Activated CD8-positive, alpha-beta memory T cell treated with anti-CD3 and anti-CD28 coated beads for 1 hour (primary cell): ENCODE results near the gene MCM10.
"Not testable (repeated sequence)": the region's sequence is repeated elsewhere in the genome, so short reads cannot be mapped to it uniquely, and the experiment has no call there.

Experiments used
- DNase-seq, 2 donors: peaks; one replicate each; pipeline ENCODE4 v3.0.0-alpha.2; 2020; ENCODE audit warnings: low read depth in 1 of 2; ENCODE audit errors: extremely low read depth in 1 of 2

MCM10 gene

DNA sequence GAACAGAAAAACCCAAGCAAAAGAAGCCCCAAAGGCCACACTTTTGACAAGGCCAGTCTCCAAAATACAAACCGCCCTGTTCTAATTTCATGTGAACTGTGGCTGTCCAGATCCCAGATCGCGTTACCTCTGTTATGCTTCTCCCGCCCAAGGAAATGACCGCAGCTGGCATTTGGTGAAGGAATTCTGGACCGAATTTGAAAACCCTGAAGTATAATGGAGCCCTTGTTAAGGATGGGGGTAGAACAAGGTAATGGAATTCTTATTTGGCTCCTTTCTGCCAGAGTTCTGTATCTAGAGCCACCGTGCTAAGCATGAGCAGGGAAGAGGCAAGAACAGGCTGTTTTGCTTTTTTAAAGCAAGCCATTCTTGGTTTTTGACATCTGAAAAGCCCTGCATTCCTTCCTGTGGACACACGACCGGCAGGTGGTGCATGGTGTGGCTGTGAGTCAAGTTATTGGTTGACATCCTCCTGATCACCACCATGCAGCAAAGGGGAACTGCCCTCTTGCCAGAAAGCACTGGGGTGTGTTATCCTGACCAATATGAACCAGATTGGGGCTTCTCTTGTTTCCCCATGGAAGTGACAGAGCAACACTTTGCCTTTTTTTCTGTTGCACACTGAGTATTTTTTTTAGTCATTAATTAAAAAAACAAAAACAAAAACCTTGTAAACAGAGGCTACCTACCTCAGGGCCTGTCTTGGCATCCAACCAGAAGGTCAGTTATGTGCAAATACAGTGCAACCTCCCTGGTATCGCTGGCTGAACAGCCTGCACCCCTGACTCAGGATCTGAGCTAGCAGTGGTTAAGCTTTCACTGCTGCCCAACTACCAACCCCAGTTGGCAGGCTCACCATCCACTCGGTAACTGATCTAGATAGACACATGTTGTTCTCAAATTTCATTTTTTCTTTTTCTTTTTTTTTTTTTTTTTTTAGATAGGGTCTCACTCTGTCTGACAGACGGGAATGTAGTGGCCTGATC is 58.6 kb downstream of the MCM10 start:
- DNase-seq = no peak

- DNase-seq = no peak
These were observed 60.2 kb downstream of the MCM10 start for GRCh38 chr10:13221572-13221971.

- no peak for DNase-seq
These were observed 60.8 kb downstream of the MCM10 start for GRCh38 chr10:13222151-13222550.

DNA sequence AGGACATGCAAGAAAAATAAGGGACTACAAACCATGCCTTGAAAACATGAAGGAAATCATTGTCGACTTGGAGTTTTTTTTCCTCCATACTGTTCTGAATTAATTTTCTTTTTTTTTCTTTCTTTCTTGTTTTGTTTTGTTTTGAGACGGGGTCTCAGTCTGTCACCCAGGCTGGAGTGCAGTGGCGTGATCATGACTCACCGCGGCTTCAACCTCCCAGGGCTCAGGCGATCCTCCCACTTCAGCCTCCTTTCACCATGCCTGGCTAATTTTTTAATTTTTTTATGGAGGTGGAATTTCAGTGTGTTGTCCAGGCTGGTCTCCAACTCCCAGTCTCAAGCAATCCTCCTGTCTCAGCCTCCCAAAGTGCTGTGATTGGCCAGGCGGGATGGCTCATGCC is 61.2 kb downstream of the MCM10 start:
- DNase-seq = no peak

DNA sequence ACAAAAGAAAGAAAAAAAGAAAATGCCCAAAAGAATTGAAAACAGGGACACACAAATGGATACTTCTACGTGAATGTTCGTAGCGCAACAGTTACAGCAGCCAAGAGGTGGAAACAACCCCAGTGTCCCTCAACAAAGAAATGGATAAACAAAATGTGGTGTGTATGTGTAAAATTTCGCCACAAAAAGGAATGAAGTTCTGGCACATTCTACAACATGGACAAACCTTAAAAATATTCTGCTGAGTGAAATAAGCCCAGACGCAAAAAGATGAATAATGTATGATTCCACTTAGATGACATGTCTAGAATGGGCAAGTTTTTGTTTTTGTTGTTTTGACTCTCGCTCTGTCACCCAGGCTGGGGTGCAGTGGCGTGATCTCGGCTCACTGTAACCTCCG is 61.9 kb downstream of the MCM10 start:
- DNase-seq = no peak

DNA sequence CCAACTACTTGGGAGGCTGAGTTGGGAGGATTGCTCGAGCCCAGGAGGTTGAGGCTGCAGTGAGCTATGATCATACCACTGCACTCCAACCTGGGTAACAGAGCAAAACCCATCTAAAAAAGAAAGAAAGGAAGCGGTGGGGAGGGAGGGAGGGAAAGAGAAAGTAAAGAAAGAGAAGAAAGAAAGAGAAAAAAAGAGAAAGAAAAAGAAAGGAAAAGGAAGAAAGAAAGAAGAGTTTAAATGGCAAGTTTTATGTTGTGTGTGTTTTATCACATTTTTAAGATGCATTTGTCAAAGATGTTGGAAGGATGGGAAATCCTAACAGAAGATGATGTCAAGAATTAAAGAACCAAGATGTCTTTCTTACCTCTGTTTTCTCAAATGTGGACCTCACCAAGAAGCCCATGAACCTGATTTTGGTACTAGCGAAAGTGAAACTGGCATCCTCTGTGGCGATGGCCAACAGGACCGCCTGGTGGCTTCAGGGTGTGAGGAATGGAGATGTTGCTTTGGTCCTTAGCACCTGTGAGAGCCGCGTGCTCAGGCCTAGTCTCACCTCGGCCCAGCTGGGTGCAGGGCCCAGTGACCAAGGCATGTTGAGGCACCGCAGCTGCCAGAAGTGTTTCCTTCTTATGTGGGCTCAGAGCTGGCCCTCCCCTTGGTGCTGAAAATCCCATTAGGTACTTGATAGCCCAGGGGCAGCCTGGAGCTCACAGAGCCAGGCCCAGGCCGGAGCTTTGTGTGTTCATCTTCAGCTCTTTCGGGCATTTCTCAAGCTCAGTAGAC is 63.0 kb downstream of the MCM10 start:
- no peak for DNase-seq

- DNase-seq = no peak
These were observed 64.2 kb downstream of the MCM10 start for GRCh38 chr10:13225601-13226000.

DNA sequence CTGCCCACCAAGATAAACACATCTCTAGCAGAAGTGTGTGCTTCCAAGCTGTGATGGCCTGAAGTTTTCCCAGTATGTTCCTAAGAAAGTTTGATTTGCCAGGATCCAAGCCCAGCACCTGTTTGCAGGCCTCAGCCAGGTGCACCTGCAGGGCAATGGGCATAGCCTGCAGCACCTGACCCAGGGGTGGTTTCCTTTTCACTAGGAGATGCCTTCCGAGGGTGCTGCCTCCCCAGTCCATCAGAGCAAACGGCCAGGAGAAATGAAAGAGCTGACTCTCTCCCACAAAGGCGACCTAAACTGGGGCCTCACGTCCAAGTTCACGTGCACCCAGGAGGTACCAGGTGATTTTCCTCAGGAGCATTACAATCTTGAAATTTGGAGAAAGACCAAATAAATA is 65.7 kb downstream of the MCM10 start:
- DNase-seq = no peak

- no peak for DNase-seq
These were observed 69.8 kb downstream of the MCM10 start for GRCh38 chr10:13231190-13231589.

DNA sequence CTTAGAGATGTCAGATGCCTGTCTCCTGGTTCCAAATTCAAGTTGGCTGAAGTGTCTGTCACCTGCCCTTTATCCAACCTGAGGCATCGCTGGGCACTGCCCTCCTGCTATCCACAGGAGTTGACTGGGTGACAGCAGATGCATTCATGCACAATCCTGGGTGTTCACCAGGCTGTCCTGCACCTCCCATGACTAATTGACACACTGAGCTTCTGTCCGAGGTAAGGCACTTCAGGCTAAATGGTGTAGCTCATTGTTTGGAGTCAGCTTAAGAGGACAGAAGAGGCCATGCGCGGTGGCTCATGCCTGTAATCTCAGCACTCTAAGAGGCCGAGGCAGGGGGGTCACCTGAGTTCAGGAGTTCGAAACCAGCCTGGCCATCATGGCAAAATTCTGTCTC is 70.5 kb downstream of the MCM10 start:
- no peak for DNase-seq

DNA sequence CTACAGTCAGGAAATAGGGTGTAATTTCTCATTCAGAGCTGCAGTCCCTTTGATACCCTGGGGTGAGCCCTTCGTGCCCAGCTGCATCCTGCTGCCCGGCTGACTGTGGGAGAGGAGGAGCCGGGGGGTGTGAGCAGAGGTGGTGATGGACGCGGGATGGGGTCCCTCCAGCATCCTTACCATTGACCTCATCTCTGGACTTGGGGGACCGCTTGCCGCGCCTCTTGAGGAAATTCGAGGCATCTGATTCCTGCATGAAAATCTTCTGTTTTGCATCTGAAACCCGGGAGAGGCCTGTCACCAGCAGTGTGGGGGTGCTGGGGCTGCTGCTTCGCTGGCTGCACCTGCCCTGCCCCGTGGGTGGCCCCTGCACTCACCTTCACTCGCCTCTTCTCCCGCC is 72.0 kb downstream of the MCM10 start:
- no peak for DNase-seq

DNA sequence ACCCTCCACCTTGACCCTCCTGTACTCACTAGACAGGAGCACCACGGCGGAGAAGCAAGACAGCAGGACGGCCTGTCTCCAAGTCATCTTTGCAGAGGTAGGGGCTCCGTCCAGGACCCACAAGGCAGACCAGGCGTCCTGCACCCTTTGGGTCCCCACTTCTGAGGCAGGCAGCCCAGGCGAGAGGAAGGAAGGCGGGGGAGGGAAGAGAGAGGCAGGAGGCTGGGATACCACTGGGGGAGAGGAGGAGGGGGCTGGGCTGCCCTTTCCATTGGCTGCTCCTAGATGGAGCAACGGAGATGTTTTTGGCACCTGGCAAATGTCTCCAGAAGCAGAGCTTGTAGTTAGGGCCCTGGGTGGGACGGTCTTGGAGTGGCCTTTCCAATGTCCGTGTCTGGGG is 72.8 kb downstream of the MCM10 start, which contains the start of gene UCMA:
UCMA (minus strand) TSS at position 203 of the 400 bp plus-strand sequence; CDS start at position 87, 116 bp downstream.
- no peak for DNase-seq

- DNase-seq = not testable (repeated sequence)
These were observed 73.4 kb downstream of the MCM10 start for GRCh38 chr10:13234736-13235135.

DNA sequence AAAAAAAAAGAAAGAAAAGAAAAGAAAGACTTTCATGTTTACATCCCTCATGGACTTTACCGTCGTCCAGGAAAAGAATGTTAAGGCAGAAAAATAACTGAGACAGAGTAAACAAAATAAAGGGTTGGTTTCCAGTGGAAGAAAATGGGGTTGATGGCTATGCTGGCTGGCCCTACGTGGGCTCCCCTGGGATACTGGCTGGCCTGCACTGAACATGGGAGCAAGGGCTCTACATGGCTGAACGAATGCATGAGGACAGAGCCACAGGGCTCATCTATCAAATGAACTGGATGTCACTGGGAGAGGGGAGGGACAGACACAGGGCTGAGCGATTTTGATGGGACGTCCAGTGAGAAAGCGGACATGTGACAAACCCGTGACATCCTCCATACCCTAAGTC is 75.3 kb downstream of the MCM10 start:
- DNase-seq = no peak

GRCh38 chr10:13238271-13239077 is 77.1 kb downstream of the MCM10 start:
- no peak for DNase-seq

GRCh38 chr10:13239923-13240322 is 78.6 kb downstream of the MCM10 start:
- no peak for DNase-seq

DNA sequence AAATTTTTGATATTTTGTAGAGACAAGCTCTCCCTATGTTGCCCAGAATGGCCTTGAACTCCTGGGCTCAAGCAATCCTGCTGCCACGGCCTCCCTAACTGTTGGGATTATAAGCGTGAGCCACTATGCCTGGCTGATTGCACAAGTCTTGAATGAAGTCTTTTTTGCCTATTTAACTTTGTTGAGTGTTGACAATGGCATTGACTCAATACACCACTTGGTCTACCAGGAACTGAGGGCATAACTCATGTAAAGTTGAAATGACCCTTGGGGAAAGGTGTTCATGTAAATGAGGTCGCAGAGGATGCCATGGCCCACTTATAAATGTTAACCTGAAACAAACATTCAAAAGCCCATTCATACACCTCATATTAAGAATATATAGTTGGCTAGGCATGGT is 80.3 kb downstream of the MCM10 start:
- DNase-seq = no peak

DNA sequence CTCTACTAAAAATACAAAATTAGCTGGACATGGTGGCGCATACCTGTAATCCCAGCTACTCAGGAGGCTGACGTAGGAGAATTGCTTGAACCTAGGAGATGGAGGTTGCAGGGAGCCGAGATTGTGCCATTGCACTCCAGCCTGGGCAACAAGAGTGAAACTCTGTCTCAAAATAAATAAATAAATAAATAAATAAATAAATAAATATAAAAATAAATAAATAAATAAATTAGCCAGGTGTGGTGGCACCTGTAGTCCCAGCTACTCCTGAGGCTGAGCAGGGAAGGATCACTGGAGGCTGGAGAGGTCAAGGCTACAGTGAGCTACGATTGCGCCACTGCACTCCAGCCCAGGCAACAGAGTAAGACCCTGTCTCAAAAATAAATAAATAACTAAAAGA is 80.9 kb downstream of the MCM10 start:
- not testable (repeated sequence) for DNase-seq

DNA sequence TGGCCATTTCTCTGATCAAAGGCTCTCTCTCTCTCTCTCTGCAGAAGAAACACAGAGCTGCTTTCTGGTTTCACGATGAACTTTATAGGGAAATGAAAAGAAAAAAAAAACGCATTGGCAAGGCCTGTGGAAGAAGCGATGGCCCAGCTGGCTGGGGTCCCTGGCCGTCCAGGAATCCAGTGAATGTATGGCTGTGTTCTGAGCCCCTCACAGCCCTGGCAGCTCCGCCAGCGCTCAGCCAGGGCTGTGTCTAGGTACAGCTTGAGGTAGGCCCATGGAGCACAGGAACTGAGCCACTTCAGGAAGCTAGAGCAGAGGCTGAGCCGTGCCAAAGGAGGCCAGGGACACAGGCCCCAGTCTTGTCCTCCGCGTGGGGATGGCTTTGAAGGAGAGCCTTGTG is 85.9 kb downstream of the MCM10 start:
- no peak for DNase-seq

DNA sequence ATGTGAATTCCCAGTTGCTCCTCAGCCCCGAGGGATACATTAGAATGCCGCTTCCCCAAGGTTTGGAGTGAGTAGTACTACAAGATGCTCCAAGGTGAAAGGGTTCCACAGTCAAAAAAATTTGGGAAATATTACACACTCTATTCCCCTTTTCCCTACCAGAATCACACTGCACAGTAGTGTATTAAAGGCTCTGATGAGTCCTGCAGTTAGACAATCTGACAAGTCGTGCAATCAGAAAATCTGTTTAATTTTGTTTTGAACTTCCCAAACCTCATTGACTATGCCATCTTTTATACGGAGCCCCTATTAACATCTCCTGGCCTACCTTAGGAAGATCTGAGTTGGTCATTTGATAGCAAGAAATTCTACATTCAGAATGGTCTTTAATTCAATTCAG is 86.4 kb downstream of the MCM10 start:
- no peak for DNase-seq

DNA sequence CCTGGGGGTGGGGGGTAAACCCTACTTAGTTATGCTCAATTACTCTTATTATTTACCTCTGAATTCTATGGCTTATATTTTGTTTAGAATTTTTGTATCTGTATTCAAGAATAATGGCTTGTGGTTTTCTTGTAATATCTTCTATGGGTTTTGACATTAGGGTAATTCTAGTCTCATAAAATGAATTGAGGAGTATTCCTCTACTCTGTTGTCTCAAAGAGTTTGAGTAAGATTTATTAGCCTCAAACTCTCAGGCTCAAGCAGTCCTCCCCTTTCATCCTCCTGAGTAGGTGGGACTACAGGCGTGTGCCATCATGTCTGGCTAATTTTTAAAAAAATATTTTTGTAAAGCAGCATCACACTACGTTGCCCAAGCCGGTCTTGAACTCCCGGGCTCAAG is 92.4 kb downstream of the MCM10 start:
- DNase-seq = no peak
